GM12891 (cell line): ENCODE measurements around the gene SPEN.

Experiments
- POLR2A ChIP-seq: IDR thresholded peaks from 2 replicates; pipeline ENCODE4 v1.6.1; 2011; ENCODE audit warnings: low read depth, low read length, control low read depth
- POLR2AphosphoS5 ChIP-seq: IDR thresholded peaks from 2 replicates; pipeline ENCODE4 v1.6.1; 2011; ENCODE audit warnings: low read depth, low read length, control low read depth
- POU2F2 ChIP-seq: IDR thresholded peaks from 2 replicates; pipeline ENCODE4 v1.6.1; 2011; ENCODE audit warnings: low read depth, mild to moderate bottlenecking, control low read depth, low read length, moderate library complexity

DNA sequence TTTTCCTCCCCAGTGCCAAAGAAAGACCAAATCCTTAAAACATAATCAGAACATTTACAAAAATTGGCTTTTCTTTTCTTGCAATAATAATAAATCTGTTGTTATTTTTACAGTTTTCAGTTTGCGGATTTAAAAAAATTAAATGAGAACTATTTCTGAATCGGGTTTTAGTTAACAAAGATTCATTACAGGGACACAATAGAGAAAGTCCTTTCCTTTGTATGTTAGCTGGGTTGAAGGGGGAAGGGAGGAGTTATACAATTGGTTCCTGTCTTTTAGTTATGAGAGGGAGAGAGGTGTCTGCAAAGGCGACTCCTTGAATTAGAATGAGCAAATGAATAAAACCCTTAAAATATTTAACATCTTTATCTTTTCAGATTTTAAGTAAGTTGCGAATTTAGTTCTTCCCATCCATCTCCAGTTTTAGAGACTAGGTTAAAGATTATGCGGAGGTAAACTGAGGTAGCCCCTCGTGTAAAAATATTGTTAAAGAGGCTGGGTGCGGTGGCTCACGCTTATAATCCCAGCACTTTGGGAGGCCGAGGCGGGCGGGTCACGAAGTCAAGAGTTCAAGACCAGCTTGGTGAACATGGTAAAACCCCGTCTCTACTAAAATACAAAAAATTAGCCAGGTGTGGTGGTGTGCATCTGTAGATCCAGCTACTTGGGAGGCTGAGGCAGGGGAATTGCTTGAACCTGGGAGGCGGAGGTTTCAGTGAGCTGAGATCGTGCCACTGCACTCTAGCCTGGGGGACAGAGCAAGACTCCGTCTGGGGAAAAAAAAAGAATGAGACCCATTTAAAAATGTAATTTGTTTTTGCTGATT, 3.9 kb downstream of the SPEN start:
- TF ChIP-seq POLR2A (no peak), POU2F2 (no peak), POLR2AphosphoS5 (no peak)
